GM21447 (cell line): ENCODE measurements around the gene LMTK2.

ENCODE experiments used
- ATAC-seq: cut with Tn5 transposase; IDR thresholded peaks from one replicate; pipeline ENCODE4 v1.9.1; 2021; ENCODE audit not compliant: unreplicated experiment

Gene LMTK2

GRCh38 chr7:98231493-98232262, 125.0 kb downstream of the LMTK2 start:
- ATAC-seq: no peak

- ATAC-seq: no peak
Measured at GRCh38 chr7:98232263-98232585, 125.6 kb downstream of the LMTK2 start.

GRCh38 chr7:98232799-98233198, 126.1 kb downstream of the LMTK2 start:
- no peak for ATAC-seq

GRCh38 chr7:98233219-98234070, 126.8 kb downstream of the LMTK2 start:
- no peak for ATAC-seq

- no peak for ATAC-seq
Measured at GRCh38 chr7:98234429-98235147, 127.9 kb downstream of the LMTK2 start.

- no peak for ATAC-seq
Measured at GRCh38 chr7:98235901-98236300, 129.2 kb downstream of the LMTK2 start.

- ATAC-seq: no peak
Measured at GRCh38 chr7:98236355-98237185, 129.9 kb downstream of the LMTK2 start.

GRCh38 chr7:98238076-98238475, 131.4 kb downstream of the LMTK2 start:
- no peak for ATAC-seq

- no peak for ATAC-seq
Measured at GRCh38 chr7:98238976-98239375, 132.3 kb downstream of the LMTK2 start.

- no peak for ATAC-seq
Measured at GRCh38 chr7:98240961-98241673, 134.5 kb downstream of the LMTK2 start.

- no peak for ATAC-seq
Measured at GRCh38 chr7:98241674-98242241, 135.1 kb downstream of the LMTK2 start.

- no peak for ATAC-seq
Measured at GRCh38 chr7:98242342-98242741, 135.7 kb downstream of the LMTK2 start.

- ATAC-seq: no peak
Measured at GRCh38 chr7:98242934-98243333, 136.3 kb downstream of the LMTK2 start.

- no peak for ATAC-seq
Measured at GRCh38 chr7:98244871-98245270, 138.2 kb downstream of the LMTK2 start.

GRCh38 chr7:98248156-98248555, 141.5 kb downstream of the LMTK2 start:
- no peak for ATAC-seq

GRCh38 chr7:98249106-98249505, 142.4 kb downstream of the LMTK2 start:
- ATAC-seq: no peak

GRCh38 chr7:98250789-98251188, 144.1 kb downstream of the LMTK2 start:
- no peak for ATAC-seq

- ATAC-seq: peak; percentile 41
Measured at GRCh38 chr7:98251231-98251600, 144.6 kb downstream of the LMTK2 start.

- ATAC-seq: peak; percentile 93
Measured at GRCh38 chr7:98251601-98252424, 145.2 kb downstream of the LMTK2 start, which contains the start of gene TECPR1. TECPR1 (minus strand) TSS chr7:98252232; CDS start chr7:98246146, 6,086 bp downstream.
